Measurements from ENCODE around the gene FASTK.

Gene FASTK

GRCh38 chr7:151085329-151085690, 4.7 kb upstream of the FASTK start:
- H3K36me3 ChIP-seq (ENCODE audit: control insufficient read depth in 1 of 2, insufficient read depth in 2 of 2, low read length in 2 of 2): no peaks in the 10 kb centered on the region
- peak overlapping the region; percentile 51 for H3K27ac ChIP-seq (ENCODE audit: low read length)
- no peaks in the 10 kb centered on the region for H3K27me3 ChIP-seq (ENCODE audit: low read depth, low read length)
- H3K4me1 ChIP-seq (ENCODE audit: control insufficient read depth in 1 of 2, insufficient read depth in 2 of 2, low read length in 2 of 2): peaks cover 36 to 51% of the 10 kb centered on the region in 2 donors
- peak overlapping the region; percentile 48 to 68 for H3K4me3 ChIP-seq (ENCODE audit: low read depth in 1 of 2, low read length in 2 of 2)
- H3K9me3 ChIP-seq (ENCODE audit: control insufficient read depth in 1 of 2, low read length in 2 of 2): no peaks in the 10 kb centered on the region

DNA sequence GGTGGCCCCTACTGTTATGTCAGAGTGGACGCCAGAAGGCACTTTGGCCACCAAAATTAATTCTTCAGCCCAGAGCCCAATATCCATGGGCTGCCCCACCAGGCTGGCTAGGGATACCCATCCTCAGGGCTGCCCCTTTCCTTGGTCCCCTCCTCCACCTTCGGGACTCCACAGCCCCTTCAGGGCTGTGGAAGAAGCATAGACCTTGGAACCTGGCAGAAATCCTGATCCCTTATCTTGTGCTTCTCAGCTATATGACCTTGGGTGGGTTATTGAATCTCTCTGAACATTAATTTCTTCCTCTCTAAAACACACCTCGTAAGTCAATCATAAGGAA, 3.2 kb upstream of the FASTK start:
- Histone ChIP-seq H3K9me3 (ENCODE audit: control insufficient read depth in 1 of 2, low read length in 2 of 2) (no peaks in the 10 kb centered on the region), H3K27me3 (ENCODE audit: low read depth, low read length) (no peaks in the 10 kb centered on the region), H3K27ac (ENCODE audit: low read length) (no peak overlapping the region), H3K36me3 (ENCODE audit: control insufficient read depth in 1 of 2, insufficient read depth in 2 of 2, low read length in 2 of 2) (no peaks in the 10 kb centered on the region), H3K4me1 (ENCODE audit: control insufficient read depth in 1 of 2, insufficient read depth in 2 of 2, low read length in 2 of 2) (peaks cover 29 to 53% of the 10 kb centered on the region in 2 donors), H3K4me3 (ENCODE audit: low read depth in 1 of 2, low read length in 2 of 2) (peak overlapping the region; percentile 74 to 89)

DNA sequence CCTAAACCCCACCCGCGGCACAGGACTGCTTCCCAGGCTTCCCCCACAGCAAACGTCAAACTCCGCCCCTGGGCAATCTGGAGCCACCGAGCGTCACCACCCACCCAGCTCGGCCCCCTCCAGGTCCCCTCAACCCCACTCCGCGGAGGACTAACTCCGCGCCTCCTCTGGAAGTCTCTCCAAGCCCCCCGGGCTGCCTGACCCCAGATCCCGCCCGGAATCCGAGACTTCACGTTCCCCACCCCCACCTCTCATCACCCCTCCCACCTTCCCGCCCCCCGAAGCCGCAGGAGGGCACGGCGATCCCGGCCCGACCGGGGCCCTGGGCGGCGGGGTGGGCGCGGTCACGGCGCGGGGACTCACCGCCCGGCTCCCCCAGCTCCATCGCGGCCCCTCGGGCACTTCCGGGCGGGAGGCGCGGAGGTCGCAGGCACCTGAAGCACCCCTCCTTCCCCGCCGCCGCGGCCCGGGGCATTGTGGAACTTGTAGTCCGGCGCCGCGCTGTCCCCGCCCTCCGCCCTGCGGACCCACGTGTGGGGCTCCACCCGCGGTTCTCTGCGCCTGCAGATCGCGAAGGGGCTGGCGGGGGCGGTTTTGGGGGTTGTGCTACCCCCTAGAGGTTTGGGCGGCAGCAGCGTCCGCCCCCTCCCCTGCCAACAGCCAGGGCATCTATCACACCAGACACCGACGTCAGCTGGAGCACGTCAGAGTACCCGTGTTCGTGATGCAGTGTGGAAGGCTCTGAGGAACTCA, 2.6 kb upstream of the FASTK start, which contains the start of gene TMUB1:
Gene TMUB1, minus strand, starts transcription at position 423 of the 753 bp plus-strand sequence. CDS start 930 bp downstream, outside the sequence.
- no peaks in the 10 kb centered on the region for H3K36me3 ChIP-seq (ENCODE audit: control insufficient read depth in 1 of 2, insufficient read depth in 2 of 2, low read length in 2 of 2)
- H3K9me3 ChIP-seq (ENCODE audit: control insufficient read depth in 1 of 2, low read length in 2 of 2): no peaks in the 10 kb centered on the region
- H3K27me3 ChIP-seq (ENCODE audit: low read depth, low read length): no peaks in the 10 kb centered on the region
- peaks cover 24 to 55% of the 10 kb centered on the region in 2 donors for H3K4me1 ChIP-seq (ENCODE audit: control insufficient read depth in 1 of 2, insufficient read depth in 2 of 2, low read length in 2 of 2)
- H3K4me3 ChIP-seq (ENCODE audit: low read depth in 1 of 2, low read length in 2 of 2): peak within 1 kb of the TSS; percentile 74 to 89
- peak within 1 kb of the TSS; percentile 77 for H3K27ac ChIP-seq (ENCODE audit: low read length)

- Histone ChIP-seq H3K36me3 (ENCODE audit: control insufficient read depth in 1 of 2, insufficient read depth in 2 of 2, low read length in 2 of 2) (peaks cover 0 to under 1% of the 10 kb centered on the region in 2 donors), H3K4me3 (ENCODE audit: low read depth in 1 of 2, low read length in 2 of 2) (peak overlapping the region; percentile 74 to 89), H3K9me3 (ENCODE audit: control insufficient read depth in 1 of 2, low read length in 2 of 2) (no peaks in the 10 kb centered on the region), H3K27ac (ENCODE audit: low read length) (peak overlapping the region; percentile 77), H3K27me3 (ENCODE audit: low read depth, low read length) (no peaks in the 10 kb centered on the region), H3K4me1 (ENCODE audit: control insufficient read depth in 1 of 2, insufficient read depth in 2 of 2, low read length in 2 of 2) (peaks cover 18 to 51% of the 10 kb centered on the region in 2 donors)
Observed at GRCh38 chr7:151082141-151083070, 1.8 kb upstream of the FASTK start.

DNA sequence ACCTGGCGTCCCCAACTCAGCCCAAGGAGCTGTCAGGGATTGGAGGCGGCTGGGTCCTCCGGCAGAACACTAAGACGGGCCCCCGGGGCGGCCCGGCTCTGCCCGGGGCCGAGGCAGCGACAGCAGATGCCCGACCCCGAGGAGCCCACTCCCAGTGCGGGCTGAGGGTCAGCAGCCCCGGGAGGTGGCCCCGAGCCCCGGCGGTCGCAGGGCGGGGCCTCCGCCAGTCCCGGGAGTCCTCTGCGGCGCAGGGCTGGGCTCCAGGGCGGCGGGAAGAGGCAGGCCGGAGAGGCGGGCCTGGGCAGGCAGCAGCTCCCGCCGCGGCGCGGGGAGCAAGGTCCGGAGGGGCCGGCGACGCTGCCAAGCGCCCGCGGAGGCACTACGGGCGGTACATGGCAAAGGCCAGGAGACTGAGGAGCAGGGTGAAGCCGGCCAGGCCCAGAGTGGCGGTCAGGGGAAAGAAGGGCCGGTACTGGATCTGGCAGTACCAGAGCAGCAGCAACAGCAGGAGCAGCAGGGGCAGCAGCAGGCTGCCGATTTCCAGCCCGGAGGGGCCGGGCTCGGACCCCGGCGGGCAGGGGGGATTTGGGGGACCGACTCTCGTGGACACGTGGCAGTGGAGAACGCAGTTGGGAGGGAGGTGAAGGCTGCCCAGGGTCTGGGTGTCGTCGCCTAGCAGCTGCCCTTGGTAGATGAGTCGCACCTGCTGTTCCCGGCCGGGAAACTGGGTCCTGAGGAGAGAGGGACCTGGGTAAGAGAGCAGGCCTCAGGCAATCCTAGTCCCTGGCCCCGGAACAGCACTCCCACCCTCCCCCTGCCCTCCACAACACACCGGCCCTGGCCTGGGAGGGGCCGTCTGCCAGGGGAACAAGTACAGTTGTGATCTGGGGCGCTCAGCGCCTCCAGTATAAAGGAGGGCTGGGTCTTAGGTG, 827 bp upstream of the FASTK start:
- peaks cover 18 to 51% of the 10 kb centered on the region in 2 donors for H3K4me1 ChIP-seq (ENCODE audit: control insufficient read depth in 1 of 2, insufficient read depth in 2 of 2, low read length in 2 of 2)
- no peaks in the 10 kb centered on the region for H3K27me3 ChIP-seq (ENCODE audit: low read depth, low read length)
- no peaks in the 10 kb centered on the region for H3K9me3 ChIP-seq (ENCODE audit: control insufficient read depth in 1 of 2, low read length in 2 of 2)
- peak overlapping the region; percentile 77 for H3K27ac ChIP-seq (ENCODE audit: low read length)
- H3K4me3 ChIP-seq (ENCODE audit: low read depth in 1 of 2, low read length in 2 of 2): peak overlapping the region; percentile 86 to 89
- H3K36me3 ChIP-seq (ENCODE audit: control insufficient read depth in 1 of 2, insufficient read depth in 2 of 2, low read length in 2 of 2): peaks cover 0 to 9% of the 10 kb centered on the region in 2 donors

DNA sequence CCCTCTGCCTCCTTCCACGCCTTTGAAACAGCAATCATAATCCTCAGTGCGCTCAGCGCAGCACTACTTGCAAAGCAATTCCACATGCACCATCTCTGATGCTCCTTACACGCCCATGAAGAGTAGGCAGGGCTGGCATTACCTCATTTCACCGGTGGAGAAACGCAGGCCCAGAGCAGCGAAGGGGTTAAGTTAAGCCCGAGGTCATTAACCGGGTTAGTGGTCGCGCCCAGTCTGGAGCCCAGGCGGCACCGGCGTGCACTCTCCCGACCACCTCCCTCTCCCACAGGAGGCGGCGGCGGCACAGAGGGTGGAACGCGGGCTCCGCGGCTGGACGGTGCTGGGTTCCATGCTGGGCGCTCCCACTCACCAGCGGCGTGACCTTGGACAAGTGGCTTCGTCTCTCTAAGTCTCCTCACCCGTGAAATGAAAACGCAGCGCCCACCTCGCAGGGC, 515 bp downstream of the FASTK start:
- H3K27ac ChIP-seq (ENCODE audit: low read length): peak overlapping the region; percentile 60
- peaks cover 14 to 42% of the 10 kb centered on the region in 2 donors for H3K4me1 ChIP-seq (ENCODE audit: control insufficient read depth in 1 of 2, insufficient read depth in 2 of 2, low read length in 2 of 2)
- peaks cover 8 to 20% of the 10 kb centered on the region in 2 donors for H3K36me3 ChIP-seq (ENCODE audit: control insufficient read depth in 1 of 2, insufficient read depth in 2 of 2, low read length in 2 of 2)
- peak overlapping the region; percentile 86 to 89 for H3K4me3 ChIP-seq (ENCODE audit: low read depth in 1 of 2, low read length in 2 of 2)
- no peaks in the 10 kb centered on the region for H3K9me3 ChIP-seq (ENCODE audit: control insufficient read depth in 1 of 2, low read length in 2 of 2)
- no peaks in the 10 kb centered on the region for H3K27me3 ChIP-seq (ENCODE audit: low read depth, low read length)

GRCh38 chr7:151079199-151079910, 1.3 kb downstream of the FASTK start:
- Histone ChIP-seq H3K9me3 (ENCODE audit: control insufficient read depth in 1 of 2, low read length in 2 of 2) (no peaks in the 10 kb centered on the region), H3K4me3 (ENCODE audit: low read depth in 1 of 2, low read length in 2 of 2) (peak overlapping the region; percentile 86 to 89), H3K4me1 (ENCODE audit: control insufficient read depth in 1 of 2, insufficient read depth in 2 of 2, low read length in 2 of 2) (peaks cover 14 to 41% of the 10 kb centered on the region in 2 donors), H3K36me3 (ENCODE audit: control insufficient read depth in 1 of 2, insufficient read depth in 2 of 2, low read length in 2 of 2) (peaks cover 15 to 28% of the 10 kb centered on the region in 2 donors), H3K27me3 (ENCODE audit: low read depth, low read length) (no peaks in the 10 kb centered on the region), H3K27ac (ENCODE audit: low read length) (peak overlapping the region; percentile 60)

GRCh38 chr7:151078233-151079040, 2.2 kb downstream of the FASTK start:
- no peak overlapping the region for H3K4me3 ChIP-seq (ENCODE audit: low read depth in 1 of 2, low read length in 2 of 2)
- no peak overlapping the region for H3K27ac ChIP-seq (ENCODE audit: low read length)
- H3K4me1 ChIP-seq (ENCODE audit: control insufficient read depth in 1 of 2, insufficient read depth in 2 of 2, low read length in 2 of 2): peaks cover 7 to 41% of the 10 kb centered on the region in 2 donors

GRCh38 chr7:151077705-151078232, 2.8 kb downstream of the FASTK start:
- H3K27ac ChIP-seq (ENCODE audit: low read length): no peak overlapping the region
- peaks cover 7 to 41% of the 10 kb centered on the region in 2 donors for H3K4me1 ChIP-seq (ENCODE audit: control insufficient read depth in 1 of 2, insufficient read depth in 2 of 2, low read length in 2 of 2)

More at GRCh38 chr7:151078233-151079040, 2.2 kb downstream of the FASTK start:
- Histone ChIP-seq H3K27me3 (ENCODE audit: low read depth, low read length) (no peaks in the 10 kb centered on the region), H3K36me3 (ENCODE audit: control insufficient read depth in 1 of 2, insufficient read depth in 2 of 2, low read length in 2 of 2) (peaks cover 19 to 36% of the 10 kb centered on the region in 2 donors), H3K9me3 (ENCODE audit: control insufficient read depth in 1 of 2, low read length in 2 of 2) (no peaks in the 10 kb centered on the region)

More at GRCh38 chr7:151077705-151078232, 2.8 kb downstream of the FASTK start:
- peaks cover 19 to 36% of the 10 kb centered on the region in 2 donors for H3K36me3 ChIP-seq (ENCODE audit: control insufficient read depth in 1 of 2, insufficient read depth in 2 of 2, low read length in 2 of 2)
- no peaks in the 10 kb centered on the region for H3K9me3 ChIP-seq (ENCODE audit: control insufficient read depth in 1 of 2, low read length in 2 of 2)
- no peak overlapping the region for H3K4me3 ChIP-seq (ENCODE audit: low read depth in 1 of 2, low read length in 2 of 2)
- no peaks in the 10 kb centered on the region for H3K27me3 ChIP-seq (ENCODE audit: low read depth, low read length)

Data from muscle layer of duodenum (tissue), 2 donors.